HEK293 (cell line): ENCODE data around the gene PAMR1.

Experiments
- ZFP37 ChIP-seq: fragments of 450-650 bp; formaldehyde crosslinking; IDR thresholded peaks from 2 replicates; pipeline ENCODE4 v1.5.1; 2016; ENCODE audit warnings: missing biosample characterization, missing genetic modification characterization
- ZNF707 ChIP-seq: fragments of 450-650 bp; formaldehyde crosslinking; IDR thresholded peaks from 2 replicates; pipeline ENCODE4 v1.5.1; 2016; ENCODE audit warnings: missing biosample characterization, missing genetic modification characterization

DNA sequence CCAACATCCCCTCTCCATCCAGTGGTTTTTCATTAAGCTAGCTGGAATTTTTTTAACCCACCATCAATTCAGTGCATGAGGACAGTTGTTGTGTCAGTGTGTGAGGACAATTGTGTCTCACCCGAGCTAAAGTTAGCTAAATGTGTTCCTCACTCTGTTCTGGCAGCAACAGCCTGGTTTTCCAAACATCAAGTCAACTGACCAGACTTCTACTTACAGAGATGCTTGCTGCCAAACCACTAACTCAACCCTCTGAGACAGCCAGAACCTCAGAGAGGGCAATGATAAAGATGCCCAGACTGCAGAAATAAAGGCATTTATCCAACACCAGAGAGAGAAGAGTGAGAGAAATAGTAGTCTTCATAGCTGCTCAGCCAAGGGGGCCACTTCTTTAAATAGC is 6.7 kb downstream of the PAMR1 start:
- no peak for TF ChIP-seq ZFP37 (tag by site-specific recombination)
- no peak for TF ChIP-seq ZNF707 (tag by site-specific recombination)
